ENCODE data around the gene C2orf68.
A peak's percentile ranks its signal among the peaks of the same experiment; 100 is the strongest.

The C2orf68 gene

DNA sequence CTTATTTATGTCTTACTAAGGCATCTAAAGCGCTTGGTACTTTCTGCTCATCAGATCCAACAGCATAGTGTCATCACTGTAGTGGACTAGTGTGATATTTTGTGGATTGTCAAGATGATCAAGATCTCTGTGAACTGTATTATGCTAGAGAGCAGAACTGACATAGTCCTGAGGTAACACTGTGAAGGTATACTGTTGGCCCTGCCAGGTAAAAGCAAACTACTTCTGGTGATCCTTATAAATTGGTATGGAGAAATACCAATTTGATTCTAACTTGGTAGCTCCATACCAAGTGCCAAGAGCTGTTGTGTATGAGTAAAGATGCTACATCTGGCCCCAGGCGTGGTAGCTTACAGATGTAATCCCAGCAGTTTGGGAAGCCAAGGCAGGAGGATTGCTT lies 40.2 kb upstream of the C2orf68 start:
- TF ChIP-seq Cebpa-rat (IDR thresholded peaks at IDR 0.05): no peak
- Histone ChIP-seq H3K4me1 (peaks cover 14% of the 10 kb centered on the region), H4K20me1 (peaks cover 20% of the 10 kb centered on the region), H3K9ac (no peak overlapping the region), H3K4me3 (no peak overlapping the region), H3K9me3 (no peaks in the 10 kb centered on the region), H3K27ac (no peak overlapping the region), H3K27me3 (no peaks in the 10 kb centered on the region), H3K4me2 (no peak overlapping the region), H3K36me3 (peaks cover 98% of the 10 kb centered on the region)

DNA sequence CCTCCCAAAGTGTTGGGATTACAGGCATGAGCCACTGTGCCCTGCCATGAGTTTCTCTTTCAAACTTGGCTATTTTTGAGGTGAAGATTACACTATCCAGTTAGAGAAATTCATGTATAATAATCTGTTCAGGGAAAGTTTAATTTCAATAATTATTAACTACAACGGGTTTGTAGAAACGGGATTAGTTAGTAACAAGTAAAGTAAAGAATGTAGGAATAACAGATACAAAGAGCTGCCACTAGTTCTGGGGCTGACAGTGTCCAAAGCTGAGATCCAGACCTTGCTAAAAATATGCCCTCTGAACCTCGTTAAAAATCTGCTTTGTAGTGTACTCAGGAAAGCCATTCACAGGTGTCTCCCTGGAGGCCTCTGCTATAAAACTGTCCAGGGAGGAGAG lies 39.2 kb upstream of the C2orf68 start:
- Histone ChIP-seq H3K27me3 (no peaks in the 10 kb centered on the region), H3K4me2 (no peak overlapping the region), H3K27ac (no peak overlapping the region), H3K4me1 (peaks cover 17% of the 10 kb centered on the region), H3K9ac (no peak overlapping the region), H4K20me1 (peaks cover 29% of the 10 kb centered on the region), H3K4me3 (no peak overlapping the region), H3K36me3 (peaks cover 98% of the 10 kb centered on the region), H3K9me3 (no peaks in the 10 kb centered on the region)
- TF ChIP-seq Cebpa-rat (IDR thresholded peaks at IDR 0.05): no peak

DNA sequence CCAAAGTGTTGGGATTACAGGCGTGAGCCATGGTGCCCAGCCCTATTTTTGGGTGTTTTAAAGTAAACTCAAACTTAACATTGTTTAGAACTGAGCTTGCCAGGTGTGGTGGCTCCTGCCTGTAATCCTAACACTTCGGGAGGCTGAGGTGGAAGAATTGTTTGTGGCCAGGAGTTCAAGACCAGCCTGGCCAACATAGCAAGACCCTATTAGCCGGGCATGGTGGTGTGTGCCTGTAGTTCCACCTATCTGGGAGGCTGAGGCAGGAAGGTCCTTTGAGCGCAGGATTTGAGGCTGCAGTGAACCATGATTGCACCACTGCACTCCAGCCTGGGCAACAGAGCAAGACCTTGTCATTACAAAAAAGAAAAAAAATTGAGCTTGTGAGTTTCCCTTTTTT lies 38.6 kb upstream of the C2orf68 start:
- H3K9ac ChIP-seq: no peak overlapping the region
- H3K27ac ChIP-seq: no peak overlapping the region

DNA sequence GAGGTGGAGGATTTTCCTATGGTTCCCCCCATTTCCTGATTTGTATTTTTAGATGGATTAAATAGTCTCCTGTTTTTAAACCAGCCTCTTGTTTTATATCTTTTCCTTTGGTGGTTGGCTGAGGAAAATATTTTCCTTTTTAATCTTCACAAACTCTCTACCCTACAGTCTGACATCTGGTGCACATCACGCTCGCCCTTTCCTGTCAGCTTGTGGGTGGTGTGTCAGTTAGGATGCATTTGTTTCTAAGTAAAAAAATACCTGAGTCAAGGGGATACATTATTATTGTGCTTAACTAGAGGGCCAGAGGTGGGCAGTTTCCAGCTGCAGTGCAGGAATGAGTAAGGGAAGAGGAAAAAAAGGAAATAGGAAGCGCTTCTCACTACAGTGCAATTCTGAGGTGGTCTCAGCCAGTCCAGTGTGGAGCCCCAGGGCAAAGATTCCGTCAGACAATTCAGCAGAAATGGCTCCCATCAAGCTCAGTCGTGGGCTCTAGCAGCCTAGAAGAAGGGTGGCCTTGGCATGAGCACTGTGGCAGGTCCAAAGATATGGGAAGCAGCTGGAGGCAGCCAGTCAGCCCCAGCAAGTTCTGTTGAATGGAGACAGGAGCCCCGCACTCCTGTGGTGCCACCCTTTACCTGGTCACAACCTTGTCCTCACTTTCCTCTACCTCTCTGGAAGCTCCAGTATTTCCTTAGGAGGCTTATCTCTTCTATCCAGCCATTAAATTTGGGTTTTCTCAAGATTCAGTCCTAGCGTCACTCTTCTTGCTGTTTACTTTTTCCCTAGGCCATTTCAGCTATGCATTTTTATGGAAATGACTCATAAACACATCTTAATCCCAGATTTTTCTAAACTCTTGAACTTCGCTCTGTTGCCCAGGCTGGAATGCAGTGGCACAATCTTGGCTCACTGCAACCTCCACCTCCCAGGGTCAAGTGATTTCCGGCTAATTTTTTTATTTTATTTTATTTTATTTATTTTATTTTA lies 37.6 kb upstream of the C2orf68 start:
- no peak overlapping the region for H3K27ac ChIP-seq

More for the DNA sequence above, 38.6 kb upstream of the C2orf68 start:
- Histone ChIP-seq H3K4me1 (peaks cover 17% of the 10 kb centered on the region), H3K9me3 (no peaks in the 10 kb centered on the region), H3K4me2 (no peak overlapping the region), H3K27me3 (no peaks in the 10 kb centered on the region), H3K36me3 (peaks cover 99% of the 10 kb centered on the region), H3K4me3 (no peak overlapping the region), H4K20me1 (peaks cover 34% of the 10 kb centered on the region)
- TF ChIP-seq Cebpa-rat (IDR thresholded peaks at IDR 0.05): no peak

DNA sequence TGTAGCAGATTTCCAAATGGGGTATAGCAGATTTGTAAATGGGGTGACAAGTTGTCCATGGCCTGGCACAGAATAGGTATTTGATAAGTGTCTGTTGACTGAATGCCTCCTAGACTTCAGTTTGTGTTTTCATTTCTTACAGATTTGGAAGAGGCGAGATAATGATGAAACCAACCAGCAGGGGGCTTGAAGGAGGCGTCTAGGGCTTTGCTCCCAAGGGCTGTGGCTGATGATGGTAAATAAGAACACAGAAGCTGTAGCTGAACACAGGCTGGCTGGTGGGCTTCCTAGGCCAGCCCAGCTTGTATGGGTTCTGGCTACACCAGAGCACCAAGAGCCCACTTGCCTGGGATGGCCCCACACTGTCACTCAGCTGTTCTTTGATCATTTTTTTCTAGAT lies 36.8 kb upstream of the C2orf68 start:
- TF ChIP-seq Cebpa-rat (IDR thresholded peaks at IDR 0.05): no peak
- Histone ChIP-seq H3K4me3 (no peak overlapping the region), H3K4me2 (peak overlapping the region; percentile 25; the same call in 1 of the 2 replicates), H3K27ac (no peak overlapping the region), H3K27me3 (no peaks in the 10 kb centered on the region), H3K9ac (no peak overlapping the region), H3K36me3 (peaks cover 100% of the 10 kb centered on the region), H3K9me3 (no peaks in the 10 kb centered on the region), H3K4me1 (peaks cover 17% of the 10 kb centered on the region), H4K20me1 (peaks cover 37% of the 10 kb centered on the region)

More for the DNA sequence above, 37.6 kb upstream of the C2orf68 start:
- peaks cover 34% of the 10 kb centered on the region for H4K20me1 ChIP-seq
- TF ChIP-seq Cebpa-rat (IDR thresholded peaks at IDR 0.05): no peak
- peaks cover 17% of the 10 kb centered on the region for H3K4me1 ChIP-seq
- H3K36me3 ChIP-seq: peaks cover 100% of the 10 kb centered on the region
- H3K27me3 ChIP-seq: no peaks in the 10 kb centered on the region
- H3K9me3 ChIP-seq: no peaks in the 10 kb centered on the region
- H3K9ac ChIP-seq: no peak overlapping the region
- H3K4me3 ChIP-seq: no peak overlapping the region
- no peak overlapping the region for H3K4me2 ChIP-seq

DNA sequence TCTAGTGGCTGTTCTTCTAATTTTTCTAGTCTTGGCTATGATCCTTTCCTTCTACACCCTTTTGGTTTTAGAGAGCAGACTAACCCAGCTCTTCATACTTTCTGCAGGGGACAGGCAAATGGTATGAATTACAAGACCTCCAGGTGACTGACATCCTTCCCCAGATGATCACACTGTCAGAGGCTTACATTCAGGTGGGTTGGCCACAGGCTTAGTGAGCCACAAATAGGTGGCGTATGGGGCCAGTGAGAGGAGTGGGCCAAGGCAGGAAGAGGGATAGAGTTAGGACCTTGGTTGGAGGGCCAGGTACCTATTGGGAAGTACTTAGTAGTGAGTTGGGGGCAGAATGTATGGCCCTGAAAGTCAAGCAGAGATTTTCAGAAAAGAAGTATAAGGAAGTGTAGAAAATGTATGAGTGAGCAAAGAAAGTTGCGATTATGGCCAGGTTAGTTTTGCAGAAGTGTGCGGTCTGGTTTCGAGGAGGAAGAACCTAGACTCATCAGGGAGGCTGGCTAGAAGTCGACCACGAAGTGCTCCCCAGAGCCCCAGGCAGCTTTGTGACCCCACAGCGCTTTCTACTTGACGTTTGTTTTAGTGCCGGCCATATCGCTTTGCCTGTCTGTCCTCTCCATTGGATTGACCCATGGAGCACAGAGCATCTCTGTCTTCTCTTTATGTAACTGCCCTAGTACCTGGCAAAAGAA lies 36.1 kb upstream of the C2orf68 start:
- Histone ChIP-seq H3K4me2 (peak overlapping the region; percentile 25; the same call in 1 of the 2 replicates), H3K4me3 (no peak overlapping the region), H3K27ac (no peak overlapping the region; the same call in 1 of the 2 replicates), H3K27me3 (no peaks in the 10 kb centered on the region), H3K36me3 (peaks cover 100% of the 10 kb centered on the region), H3K4me1 (peaks cover 17% of the 10 kb centered on the region), H3K9ac (peak overlapping the region; percentile 9; the same call in 1 of the 2 replicates), H3K9me3 (no peaks in the 10 kb centered on the region), H4K20me1 (peaks cover 43% of the 10 kb centered on the region)
- TF ChIP-seq Cebpa-rat (IDR thresholded peaks at IDR 0.05): no peak

DNA sequence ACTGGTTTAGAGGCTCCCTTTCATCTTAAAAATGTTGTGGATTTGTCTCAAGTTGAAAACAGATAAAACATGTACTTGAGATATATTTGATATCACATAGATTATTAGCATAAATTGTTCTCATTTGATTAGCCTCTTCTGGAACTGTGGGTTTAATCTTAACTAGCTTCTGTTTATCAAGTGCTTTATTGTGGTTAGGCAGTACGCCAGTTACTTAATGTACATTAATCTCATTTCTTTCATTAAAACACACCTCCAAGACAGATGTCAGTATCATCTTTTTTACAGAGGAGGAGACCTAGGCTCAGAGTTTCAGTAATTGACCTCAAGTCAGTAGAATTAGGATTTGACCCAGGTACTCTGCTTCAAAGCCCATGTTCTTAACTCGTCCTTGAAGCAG lies 34.3 kb upstream of the C2orf68 start:
- Histone ChIP-seq H3K9me3 (no peaks in the 10 kb centered on the region), H3K4me3 (no peak overlapping the region)

DNA sequence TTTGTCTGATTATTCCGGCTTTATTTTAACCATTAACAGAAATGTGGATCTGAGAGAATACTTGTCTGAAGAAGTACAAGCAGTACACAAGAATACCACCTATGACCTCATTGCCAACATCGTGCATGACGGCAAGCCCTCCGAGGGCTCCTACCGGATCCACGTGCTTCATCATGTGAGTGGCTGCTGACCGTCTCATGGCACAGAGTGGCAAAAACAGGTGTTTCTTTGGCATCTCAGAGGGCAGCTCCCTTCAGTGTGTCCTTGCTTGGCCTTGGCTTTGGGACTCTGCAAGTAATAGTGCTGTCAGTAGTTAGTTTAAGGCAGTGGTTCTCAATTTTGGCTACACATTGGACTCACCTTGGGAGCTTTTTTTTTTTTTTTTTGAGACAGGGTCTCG lies 33.0 kb upstream of the C2orf68 start:
- H3K9me3 ChIP-seq: no peaks in the 10 kb centered on the region
- no peak for TF ChIP-seq Cebpa-rat (IDR thresholded peaks at IDR 0.05)
- peaks cover 17% of the 10 kb centered on the region for H3K4me1 ChIP-seq
- H3K27ac ChIP-seq: no peak overlapping the region
- H3K36me3 ChIP-seq: peaks cover 100% of the 10 kb centered on the region
- peaks cover 61% of the 10 kb centered on the region for H4K20me1 ChIP-seq
- no peak overlapping the region for H3K9ac ChIP-seq
- no peaks in the 10 kb centered on the region for H3K27me3 ChIP-seq
- no peak overlapping the region for H3K4me3 ChIP-seq
- H3K4me2 ChIP-seq: no peak overlapping the region

More for the DNA sequence above, 34.3 kb upstream of the C2orf68 start:
- peaks cover 100% of the 10 kb centered on the region for H3K36me3 ChIP-seq
- no peak overlapping the region for H3K4me2 ChIP-seq
- H3K27ac ChIP-seq: no peak overlapping the region
- peaks cover 17% of the 10 kb centered on the region for H3K4me1 ChIP-seq
- no peak for TF ChIP-seq Cebpa-rat (IDR thresholded peaks at IDR 0.05)
- no peak overlapping the region for H3K9ac ChIP-seq
- peaks cover 60% of the 10 kb centered on the region for H4K20me1 ChIP-seq
- H3K27me3 ChIP-seq: no peaks in the 10 kb centered on the region

DNA sequence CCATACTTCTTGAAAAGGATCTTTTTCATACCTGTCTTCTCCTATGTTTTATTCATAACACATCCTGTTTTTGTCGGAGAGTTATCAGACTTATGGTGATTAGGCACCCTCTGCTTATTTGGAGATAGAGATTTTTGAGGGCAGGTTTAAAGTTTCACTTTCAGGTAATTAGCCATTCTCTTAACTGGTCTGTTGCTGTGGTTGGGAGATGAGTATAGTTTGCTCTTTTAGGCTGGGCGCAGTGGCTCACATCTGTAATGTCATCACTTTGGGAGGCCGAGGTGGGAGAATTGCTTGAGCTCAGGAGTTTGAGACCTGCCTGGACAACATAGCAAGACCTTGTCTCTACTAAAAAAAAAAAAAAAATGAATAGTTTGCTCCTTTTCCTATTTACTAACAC lies 30.9 kb upstream of the C2orf68 start:
- H3K4me3 ChIP-seq: no peak overlapping the region
- H3K9me3 ChIP-seq: no peaks in the 10 kb centered on the region
- TF ChIP-seq Cebpa-rat (IDR thresholded peaks at IDR 0.05): no peak
- H3K4me1 ChIP-seq: peaks cover 10% of the 10 kb centered on the region
- no peak overlapping the region for H3K4me2 ChIP-seq
- no peaks in the 10 kb centered on the region for H3K27me3 ChIP-seq
- no peak overlapping the region for H3K9ac ChIP-seq
- H3K27ac ChIP-seq: no peak overlapping the region
- H3K36me3 ChIP-seq: peaks cover 100% of the 10 kb centered on the region
- peaks cover 52% of the 10 kb centered on the region for H4K20me1 ChIP-seq

DNA sequence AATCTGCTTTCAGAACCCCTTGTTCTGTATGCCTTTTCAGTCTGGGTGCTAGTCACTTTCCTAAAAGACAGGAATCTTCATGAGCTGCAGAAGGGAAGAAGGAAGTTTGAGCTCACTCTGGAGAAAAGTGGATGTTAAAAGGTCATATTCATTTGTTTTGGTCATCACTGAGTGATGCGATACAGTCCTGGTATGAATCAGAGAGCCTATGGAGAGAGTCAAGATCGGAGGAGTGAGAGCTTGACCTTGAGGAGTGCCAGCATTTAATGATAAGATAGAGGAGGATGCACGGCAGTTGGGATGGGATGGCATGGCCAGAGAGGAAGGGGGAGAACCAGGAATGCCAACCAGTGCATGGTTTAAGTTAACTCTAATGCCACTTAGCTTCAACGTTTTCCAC lies 23.8 kb upstream of the C2orf68 start:
- peaks cover 100% of the 10 kb centered on the region for H3K36me3 ChIP-seq
- H3K4me1 ChIP-seq: no peaks in the 10 kb centered on the region
- H4K20me1 ChIP-seq: peaks cover 52% of the 10 kb centered on the region
- no peak overlapping the region for H3K4me2 ChIP-seq
- H3K9ac ChIP-seq: no peak overlapping the region
- no peaks in the 10 kb centered on the region for H3K27me3 ChIP-seq
- no peak overlapping the region for H3K27ac ChIP-seq
- no peak for TF ChIP-seq Cebpa-rat (IDR thresholded peaks at IDR 0.05)
- no peak overlapping the region for H3K4me3 ChIP-seq
- no peaks in the 10 kb centered on the region for H3K9me3 ChIP-seq

Measured in BLaER1 (cell line).